IMR-90 (cell line): Measurements from ENCODE around the gene TMPRSS7. TPM values are rescaled to one million over a fixed set of nuclear protein-coding genes. Genes with fewer than 3 reads are reported as not detected.

Experiments used
- ATAC-seq: fragments of 200-7000 bp; cut with Tn5 transposase; 2 replicates; pipeline ENCODE4 v1.9.1; 2020; ENCODE audit warnings: low read depth, mild to moderate bottlenecking, moderate library complexity
- BruUV-seq: library from RNA; stranded (reverse); fragments of 400-500 nt; replicated peaks from 2 replicates; lab custom pipeline; 2021; lab: Mats Ljungman, UMichigan
- CTCF ChIA-PET: fragments of 300-600 bp; formaldehyde crosslinking; extraction: SDS; loops from one replicate; lab custom pipeline; 2021; ENCODE audit warnings: antibody characterized with exemption; lab: Yijun Ruan, JAX
- POLR2A ChIA-PET: fragments of 300-600 bp; sonication (Branson Sonifier 250); formaldehyde crosslinking; loops from one replicate; lab custom pipeline; 2022; ENCODE audit warnings: antibody characterized with exemption; ENCODE audit not compliant: unreplicated experiment; lab: Charles Lee
- DNase-seq: peaks from one replicate; pipeline ENCODE4 v3.0.0; 2013
- H2AFZ ChIP-seq: replicated peaks from 2 replicates; pipeline ENCODE3; 2013; ENCODE audit warnings: low read length, mild to moderate bottlenecking; ENCODE audit not compliant: poor library complexity
- H2AK5ac ChIP-seq: 2 replicates; pipeline ENCODE4 v1.6.1; 2013; ENCODE audit warnings: low read depth, low read length, inconsistent platforms
- H2AK9ac ChIP-seq: replicated peaks from 2 replicates; pipeline ENCODE3; 2013; ENCODE audit warnings: mild to moderate bottlenecking, low read depth, low read length, moderate library complexity; ENCODE audit not compliant: poor library complexity
- H2BK120ac ChIP-seq: 2 replicates; pipeline ENCODE4 v1.6.1; 2013; ENCODE audit warnings: low read depth, low read length, inconsistent platforms
- H2BK15ac ChIP-seq: 3 replicates; pipeline ENCODE4 v1.6.1; 2013; ENCODE audit warnings: low read depth, low read length, inconsistent platforms
- H2BK20ac ChIP-seq: 2 replicates; pipeline ENCODE4 v1.6.1; 2013; ENCODE audit warnings: low read depth, mild to moderate bottlenecking, inconsistent platforms, low read length, moderate library complexity
- H2BK5ac ChIP-seq: 2 replicates; pipeline ENCODE4 v1.6.1; 2013; ENCODE audit warnings: mild to moderate bottlenecking, low read depth, low read length, inconsistent platforms; ENCODE audit not compliant: poor library complexity, severe bottlenecking
- H3K14ac ChIP-seq: replicated peaks from 2 replicates; pipeline ENCODE4 v1.6.1; 2013; ENCODE audit warnings: low read depth, low read length, inconsistent platforms
- H3K18ac ChIP-seq: 2 replicates; pipeline ENCODE4 v1.6.1; 2013; ENCODE audit warnings: low read depth, low read length, control low read depth
- H3K23ac ChIP-seq: 2 replicates; pipeline ENCODE4 v1.6.1; 2013; ENCODE audit warnings: low read depth, low read length, inconsistent platforms
- H3K27ac ChIP-seq: 2 replicates; pipeline ENCODE4 v1.5.1; 2013; ENCODE audit warnings: mild to moderate bottlenecking, control low read depth, low read length; ENCODE audit not compliant: insufficient read depth
- H3K27me3 ChIP-seq: 2 replicates; pipeline ENCODE4 v1.6.1; 2013; ENCODE audit warnings: low read length; ENCODE audit not compliant: control insufficient read depth, insufficient read depth
- H3K36me3 ChIP-seq: 2 replicates; pipeline ENCODE4 v1.6.1; 2013; ENCODE audit warnings: low read length, mixed read lengths; ENCODE audit not compliant: control insufficient read depth, insufficient read depth
- H3K4ac ChIP-seq: 2 replicates; pipeline ENCODE4 v1.6.1; 2013; ENCODE audit warnings: low read depth, low read length, inconsistent platforms
- H3K4me1 ChIP-seq: 2 replicates; pipeline ENCODE4 v1.6.1; 2013; ENCODE audit warnings: low read length, mixed read lengths; ENCODE audit not compliant: control insufficient read depth, insufficient read depth
- H3K4me2 ChIP-seq: 2 replicates; pipeline ENCODE4 v1.6.1; 2013; ENCODE audit warnings: low read depth, mild to moderate bottlenecking, control low read depth, low read length, moderate library complexity
- H3K4me3 ChIP-seq: 2 replicates; pipeline ENCODE4 v1.5.1; 2013; ENCODE audit warnings: low read depth, mild to moderate bottlenecking, control low read depth, low read length, moderate library complexity; ENCODE audit not compliant: insufficient read depth
- H3K56ac ChIP-seq: 2 replicates; pipeline ENCODE4 v1.6.1; 2013; ENCODE audit warnings: low read length, inconsistent platforms; ENCODE audit not compliant: insufficient read depth; ENCODE audit errors: extremely low read depth
- H3K79me1 ChIP-seq, 2 experiments: 2 replicates each; pipeline ENCODE4 v1.6.1; 2013; ENCODE audit warnings: low read length in 2 of 2, inconsistent platforms in 1 of 2, low read depth in 1 of 2
- H3K9ac ChIP-seq: 2 replicates; pipeline ENCODE4 v1.6.1; 2013; ENCODE audit warnings: low read depth, low read length, control low read depth
- H3K9me1 ChIP-seq: 2 replicates; pipeline ENCODE4 v1.6.1; 2013; ENCODE audit warnings: low read length, inconsistent platforms; ENCODE audit not compliant: insufficient read depth
- H3K9me3 ChIP-seq: 2 replicates; pipeline ENCODE4 v1.6.1; 2013; ENCODE audit warnings: low read length; ENCODE audit not compliant: control insufficient read depth, insufficient read depth
- H4K20me1 ChIP-seq: 2 replicates; pipeline ENCODE4 v1.6.1; 2013; ENCODE audit warnings: low read length, inconsistent platforms; ENCODE audit not compliant: insufficient read depth
- H4K5ac ChIP-seq: 2 replicates; pipeline ENCODE4 v1.6.1; 2013; ENCODE audit warnings: mild to moderate bottlenecking, low read depth, low read length, control low read depth
- H4K8ac ChIP-seq, 2 experiments: 2 replicates each; pipeline ENCODE4 v1.6.1; 2013; ENCODE audit warnings: low read depth in 2 of 2, low read length in 2 of 2, control low read depth in 1 of 2, inconsistent platforms in 1 of 2
- H4K91ac ChIP-seq: 2 replicates; pipeline ENCODE4 v1.6.1; 2013; ENCODE audit warnings: low read depth, low read length, inconsistent platforms; ENCODE audit not compliant: insufficient read depth
- BHLHE40 ChIP-seq: fragments of 150-350 bp; IDR thresholded peaks from 2 replicates; pipeline ENCODE4 v1.6.1; 2016; ENCODE audit warnings: mild to moderate bottlenecking, low read depth, low read length
- CEBPB ChIP-seq: IDR thresholded peaks from 2 replicates; pipeline ENCODE4 v1.6.1; 2012; ENCODE audit warnings: low read depth, low read length, improper control_type of control experiment
- CHD1 ChIP-seq: IDR thresholded peaks from 2 replicates; pipeline ENCODE4 v1.6.1; 2012; ENCODE audit warnings: low read depth, low read length, improper control_type of control experiment
- FOS ChIP-seq: fragments of 150-350 bp; IDR thresholded peaks from 2 replicates; pipeline ENCODE4 v1.6.1; 2016; ENCODE audit warnings: low read depth, low read length
- MAFK ChIP-seq: IDR thresholded peaks from 2 replicates; pipeline ENCODE4 v1.6.1; 2012; ENCODE audit warnings: low read depth, low read length, improper control_type of control experiment
- MXI1 ChIP-seq: IDR thresholded peaks from 2 replicates; pipeline ENCODE4 v1.6.1; 2012; ENCODE audit warnings: low read depth, mild to moderate bottlenecking, low read length, moderate library complexity, borderline replicate concordance
- NFE2L2 ChIP-seq: fragments of 150-350 bp; IDR thresholded peaks from 2 replicates; pipeline ENCODE4 v1.6.1; 2016; ENCODE audit warnings: low read depth, mild to moderate bottlenecking, low read length
- POLR2A ChIP-seq: IDR thresholded peaks from 2 replicates; pipeline ENCODE4 v1.6.1; 2012; ENCODE audit warnings: mild to moderate bottlenecking, low read depth, low read length
- RAD21 ChIP-seq: IDR thresholded peaks from 2 replicates; pipeline ENCODE4 v1.6.1; 2012; ENCODE audit warnings: low read length, improper control_type of control experiment
- RFX5 ChIP-seq: IDR thresholded peaks from 2 replicates; pipeline ENCODE4 v1.8.0; 2012; ENCODE audit warnings: low read depth, mild to moderate bottlenecking, low read length, moderate library complexity
- SMC3 ChIP-seq: fragments of 150-350 bp; IDR thresholded peaks from 2 replicates; pipeline ENCODE4 v1.6.1; 2016; ENCODE audit warnings: low read depth, mild to moderate bottlenecking, antibody characterized with exemption, low read length, moderate library complexity
- WGBS, 2 experiments: methylation state at CpG; one replicate each; pipeline versions ENCODE4 v1.1.5 to v1.1.7; 2013; ENCODE audit warnings: missing lambda C conversion rate in 2 of 2; ENCODE audit not compliant: insufficient read length in 1 of 2; ENCODE audit errors: extremely low coverage in 2 of 2; 5-methylcytosine and 5-hydroxymethylcytosine counted together
- dilution Hi-C: fragments of 300-500 bp; cut with HindIII; formaldehyde crosslinking; loops from one replicate; pipeline ENCODE4 v1.14.3; 2018; ENCODE audit warnings: low sequenced_read_pairs; ENCODE audit not compliant: unreplicated experiment
- in situ Hi-C: fragments of 300-500 bp; cut with MboI; formaldehyde crosslinking; loops from 3 replicates; pipeline ENCODE4 v1.14.3; 2019; ENCODE audit warnings: low sequenced_read_pairs, inconsistent platforms, mixed read lengths
- intact Hi-C: fragments of 100-400 bp; cut with micrococcal nuclease; formaldehyde crosslinking; loops from 2 replicates; pipeline ENCODE4 v1.10.0; 2022
- polyA plus RNA-seq, 3 experiments: library from polyadenylated mRNA; depleted of rRNA; stranded (reverse); fragments of >200 nt; gene quantifications; 2 replicates each; pipeline ENCODE4 v1.2.3, GENCODE V29; 2012; ENCODE audit warnings: low replicate concordance in 1 of 3
- total RNA-seq: library from RNA; depleted of rRNA; stranded (reverse); fragments of >200 nt; gene quantifications from 2 replicates; pipeline ENCODE4 v1.2.3, GENCODE V29; 2012
- TF ChIP-seq, protein P1 (sequence below): fragments of 150-350 bp; IDR thresholded peaks from 2 replicates; pipeline ENCODE4 v1.6.1; 2016; ENCODE audit warnings: low read depth, mild to moderate bottlenecking, low read length, moderate library complexity, borderline replicate concordance
- TF ChIP-seq, protein P2 (sequence below): fragments of 150-350 bp; IDR thresholded peaks from 2 replicates; pipeline ENCODE4 v1.6.1; 2017; ENCODE audit warnings: mild to moderate bottlenecking, antibody characterized with exemption, low read length, low read depth
- TF ChIP-seq, protein P3 (sequence below): conservative IDR thresholded peaks from 2 replicates; pipeline ENCODE4 v1.5.1; 2012; ENCODE audit warnings: mild to moderate bottlenecking, low read depth, low read length, improper control_type of control experiment

The TMPRSS7 gene
- total and polyA plus RNA-seq, 2 of the 4 experiments (the other 2 are of a cell fraction) = 0.07 TPM; not detected in 1

DNA sequence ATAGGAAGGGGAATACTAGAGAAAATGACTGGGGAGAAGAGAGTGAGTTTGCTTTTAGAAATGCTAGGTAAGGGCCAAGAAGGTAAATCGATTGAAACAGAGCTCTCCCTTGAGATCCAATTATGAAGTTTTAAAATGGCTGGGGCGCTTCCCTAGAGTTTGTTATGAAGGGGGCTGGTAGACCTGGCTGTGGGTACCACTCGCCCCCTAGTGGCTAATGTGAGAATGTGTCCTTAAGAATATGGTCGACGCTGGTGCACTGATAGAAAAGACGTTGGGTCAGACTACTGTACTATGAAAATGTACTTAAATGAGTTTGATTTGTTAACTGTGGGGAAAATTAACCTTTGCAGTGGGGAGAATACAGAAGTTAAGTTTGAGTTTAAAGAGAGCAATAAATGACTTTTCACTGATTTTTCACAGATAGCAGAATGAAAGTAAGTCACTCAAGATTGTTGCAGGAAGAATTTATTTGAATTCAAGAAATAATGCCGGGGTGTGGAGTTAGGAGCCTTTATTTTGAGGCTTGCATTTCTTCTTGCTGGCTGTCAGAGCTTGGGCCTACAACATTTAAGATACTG is 9.2 kb downstream of the TMPRSS7 start:
- DNase-seq = peak; percentile 79
- H2AK5ac ChIP-seq = no peak overlapping the region
- no peaks in the 10 kb centered on the region for H3K79me1 ChIP-seq
- peak overlapping the region in 1 of 2 experiments; percentile 79; a peak in 2 of 4 replicates for H4K8ac ChIP-seq
- H2AFZ ChIP-seq = no peak overlapping the region
- H4K20me1 ChIP-seq = no peaks in the 10 kb centered on the region
- no peaks in the 10 kb centered on the region for H3K36me3 ChIP-seq
- H3K4me2 ChIP-seq = peak overlapping the region; percentile 80
- no peak overlapping the region for H2BK120ac ChIP-seq
- dilution Hi-C loops = no loop called here
- H3K14ac ChIP-seq = no peak overlapping the region
- H3K27ac ChIP-seq = no peak overlapping the region
- no peaks in the 10 kb centered on the region for H3K9me1 ChIP-seq
- H4K91ac ChIP-seq = no peak overlapping the region
- no peak overlapping the region for H3K9ac ChIP-seq
- H3K27me3 ChIP-seq = no peaks in the 10 kb centered on the region
- H3K56ac ChIP-seq = no peak overlapping the region
- TF ChIP-seq RFX5 = no peak
- TF ChIP-seq, protein P1, sequence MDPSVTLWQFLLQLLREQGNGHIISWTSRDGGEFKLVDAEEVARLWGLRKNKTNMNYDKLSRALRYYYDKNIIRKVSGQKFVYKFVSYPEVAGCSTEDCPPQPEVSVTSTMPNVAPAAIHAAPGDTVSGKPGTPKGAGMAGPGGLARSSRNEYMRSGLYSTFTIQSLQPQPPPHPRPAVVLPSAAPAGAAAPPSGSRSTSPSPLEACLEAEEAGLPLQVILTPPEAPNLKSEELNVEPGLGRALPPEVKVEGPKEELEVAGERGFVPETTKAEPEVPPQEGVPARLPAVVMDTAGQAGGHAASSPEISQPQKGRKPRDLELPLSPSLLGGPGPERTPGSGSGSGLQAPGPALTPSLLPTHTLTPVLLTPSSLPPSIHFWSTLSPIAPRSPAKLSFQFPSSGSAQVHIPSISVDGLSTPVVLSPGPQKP = no peak
- TF ChIP-seq BHLHE40 = no peak
- no peak for TF ChIP-seq FOS
- no peak for TF ChIP-seq POLR2A
- no peak for TF ChIP-seq MAFK
- TF ChIP-seq, protein P2, sequence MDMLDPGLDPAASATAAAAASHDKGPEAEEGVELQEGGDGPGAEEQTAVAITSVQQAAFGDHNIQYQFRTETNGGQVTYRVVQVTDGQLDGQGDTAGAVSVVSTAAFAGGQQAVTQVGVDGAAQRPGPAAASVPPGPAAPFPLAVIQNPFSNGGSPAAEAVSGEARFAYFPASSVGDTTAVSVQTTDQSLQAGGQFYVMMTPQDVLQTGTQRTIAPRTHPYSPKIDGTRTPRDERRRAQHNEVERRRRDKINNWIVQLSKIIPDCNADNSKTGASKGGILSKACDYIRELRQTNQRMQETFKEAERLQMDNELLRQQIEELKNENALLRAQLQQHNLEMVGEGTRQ = no peak
- TF ChIP-seq, protein P3, sequence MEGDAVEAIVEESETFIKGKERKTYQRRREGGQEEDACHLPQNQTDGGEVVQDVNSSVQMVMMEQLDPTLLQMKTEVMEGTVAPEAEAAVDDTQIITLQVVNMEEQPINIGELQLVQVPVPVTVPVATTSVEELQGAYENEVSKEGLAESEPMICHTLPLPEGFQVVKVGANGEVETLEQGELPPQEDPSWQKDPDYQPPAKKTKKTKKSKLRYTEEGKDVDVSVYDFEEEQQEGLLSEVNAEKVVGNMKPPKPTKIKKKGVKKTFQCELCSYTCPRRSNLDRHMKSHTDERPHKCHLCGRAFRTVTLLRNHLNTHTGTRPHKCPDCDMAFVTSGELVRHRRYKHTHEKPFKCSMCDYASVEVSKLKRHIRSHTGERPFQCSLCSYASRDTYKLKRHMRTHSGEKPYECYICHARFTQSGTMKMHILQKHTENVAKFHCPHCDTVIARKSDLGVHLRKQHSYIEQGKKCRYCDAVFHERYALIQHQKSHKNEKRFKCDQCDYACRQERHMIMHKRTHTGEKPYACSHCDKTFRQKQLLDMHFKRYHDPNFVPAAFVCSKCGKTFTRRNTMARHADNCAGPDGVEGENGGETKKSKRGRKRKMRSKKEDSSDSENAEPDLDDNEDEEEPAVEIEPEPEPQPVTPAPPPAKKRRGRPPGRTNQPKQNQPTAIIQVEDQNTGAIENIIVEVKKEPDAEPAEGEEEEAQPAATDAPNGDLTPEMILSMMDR = peak; percentile 90
- peak; percentile 79 for TF ChIP-seq RAD21
- TF ChIP-seq SMC3 = peak; percentile 63
- TF ChIP-seq NFE2L2 = no peak
- no peak for TF ChIP-seq CHD1
- TF ChIP-seq MXI1 = no peak
- no peak for TF ChIP-seq CEBPB
- CTCF ChIA-PET = interaction anchor here (0.6 to 1.2 kb wide), 14 partner anchors 9 to 326 kb away, joined by 3 to 12 read pairs (median 3); partner anchors contain the start of gene TMPRSS7
- no peaks in the 10 kb centered on the region for H3K9me3 ChIP-seq
- no peak overlapping the region for H2BK15ac ChIP-seq
- H3K4me1 ChIP-seq = peaks cover 1% of the 10 kb centered on the region; the same call in 1 of the 2 replicates
- no peak overlapping the region for H3K23ac ChIP-seq
- no peak overlapping the region for H4K5ac ChIP-seq
- intact Hi-C loops = loop anchor here (1.0 to 5.0 kb wide), 2 partner anchors 54 to 326 kb away; no protein-coding TSS in a partner anchor
- 0% methylated on average over 4 of the region's 7 CpGs; no CpG with 5 or more reads in 1 of the 2 experiments for WGBS, 2 experiments
- no peak overlapping the region for H2BK5ac ChIP-seq
- H2BK20ac ChIP-seq = no peak overlapping the region
- no peak overlapping the region for H3K18ac ChIP-seq
- BruUV-seq = no TSS peak
- no peak overlapping the region for H2AK9ac ChIP-seq
- H3K4me3 ChIP-seq = peak overlapping the region; percentile 14; the same call in 1 of the 2 replicates
- in situ Hi-C loops = no loop called here
- POLR2A ChIA-PET = interaction anchor here (0.6 kb wide), 1 partner anchor 44 kb away, joined by 3 read pairs; no protein-coding TSS in a partner anchor
- ATAC-seq = peak; percentile 99
- no peak overlapping the region for H3K4ac ChIP-seq
